Measurements from ENCODE around the gene DBI.
"Not testable (repeated sequence)": the region's sequence is repeated elsewhere in the genome, so short reads cannot be mapped to it uniquely, and the experiment has no call there.

The DBI gene

DNA sequence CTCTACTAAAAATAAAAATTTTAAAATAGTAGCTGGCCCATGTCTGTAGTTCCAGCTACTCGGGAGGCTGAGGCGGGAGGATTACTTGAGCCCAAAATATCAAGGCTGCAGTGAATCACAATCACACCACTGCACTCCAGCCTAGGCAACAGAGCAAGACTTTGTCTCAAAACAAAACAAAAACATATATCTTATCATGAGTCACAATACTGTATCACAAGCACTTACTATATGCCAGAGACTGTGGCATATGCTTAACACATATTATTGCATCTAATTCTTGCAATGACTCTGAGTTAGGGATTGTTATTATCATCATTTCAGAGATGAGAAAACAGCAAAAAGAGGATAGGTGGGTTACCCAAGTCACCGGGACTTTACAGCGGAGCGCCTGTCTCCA lies 35.3 kb downstream of the DBI start:
- no peak for DNase-seq (ENCODE audit: low read depth in 2 of 2)

DNA sequence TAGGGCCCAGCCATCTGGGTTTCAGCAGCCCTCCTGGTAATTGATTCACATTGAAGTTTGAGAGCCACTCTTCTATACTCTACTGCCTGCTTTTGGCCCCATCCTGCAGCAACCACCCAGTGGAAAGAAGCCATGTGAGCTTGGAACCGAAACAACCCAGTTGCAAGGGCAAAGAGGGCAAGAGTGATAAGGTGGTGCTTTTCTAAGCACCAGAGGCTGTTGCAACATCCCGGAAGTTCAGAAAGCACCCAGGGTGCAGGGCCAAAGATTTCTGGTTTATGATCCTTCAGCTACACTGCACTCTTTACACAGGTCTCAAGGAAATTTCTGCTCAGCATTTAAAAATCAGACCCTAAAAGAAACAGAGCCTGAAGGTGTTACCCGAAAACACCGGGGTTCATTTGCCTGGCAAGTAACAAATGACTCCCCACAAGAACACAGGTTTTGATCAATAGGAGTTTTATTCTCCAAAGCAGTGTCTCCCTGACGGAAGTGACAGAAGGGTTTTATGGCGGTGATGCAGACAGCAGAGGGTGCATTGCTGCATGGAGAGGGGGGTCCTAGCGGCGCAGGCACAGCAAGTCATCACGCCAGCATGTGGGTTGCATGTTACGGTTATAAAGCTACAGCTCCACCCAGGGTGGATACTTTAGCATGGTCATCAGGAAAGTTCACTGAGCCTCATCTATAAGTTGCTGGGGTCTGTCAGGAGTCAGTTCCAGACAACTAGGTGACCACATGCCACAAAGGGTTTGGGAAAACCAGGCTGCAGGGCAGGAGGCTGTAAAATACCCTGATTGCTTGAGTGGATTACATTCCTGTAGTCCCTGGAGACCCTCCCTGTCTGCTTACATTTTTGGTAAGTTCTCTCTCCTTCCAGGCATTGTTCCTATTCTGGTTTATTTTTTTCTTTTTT lies 36.1 kb downstream of the DBI start:
- DNase-seq (ENCODE audit: low read depth in 2 of 2), result no peak

DNA sequence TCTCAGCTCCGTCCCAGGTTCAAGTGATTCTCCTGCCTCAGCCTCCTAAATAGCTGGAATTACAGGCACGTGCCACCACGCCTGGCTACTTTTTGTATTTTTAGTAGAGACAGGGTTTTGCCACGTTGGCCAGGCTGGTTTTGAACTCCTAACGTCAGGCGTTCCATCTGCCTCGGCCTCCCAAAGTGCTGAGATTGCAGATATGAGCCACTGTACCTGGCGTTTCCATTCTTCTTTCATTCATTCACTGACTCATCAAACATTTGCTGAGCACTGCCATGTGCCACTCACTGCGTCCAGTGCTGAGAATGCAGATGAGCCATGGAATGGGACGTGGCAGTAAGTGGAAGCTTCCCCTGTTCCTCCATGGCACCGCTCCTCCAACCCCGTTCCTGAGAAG lies 36.8 kb downstream of the DBI start:
- not testable (repeated sequence) for DNase-seq (ENCODE audit: low read depth in 2 of 2)

DNA sequence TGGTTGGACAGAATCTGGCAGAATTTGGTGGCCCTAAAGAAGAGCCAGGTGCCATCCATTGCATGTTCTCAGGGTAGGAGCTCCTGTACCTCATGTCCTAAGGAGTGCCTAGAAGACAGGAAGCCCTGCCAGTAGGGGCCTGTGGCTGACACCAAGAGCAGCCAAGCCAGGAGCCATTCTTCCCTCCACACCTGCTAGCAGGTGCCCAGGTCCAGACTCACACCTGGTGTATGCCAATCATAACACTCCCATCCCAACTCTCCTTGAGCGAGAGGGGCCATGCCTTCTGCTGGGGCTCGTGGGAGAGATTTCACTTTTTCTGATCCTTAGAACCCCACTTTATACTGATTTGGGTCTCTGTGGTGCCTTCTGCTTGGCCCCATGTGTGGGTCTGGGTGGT lies 38.4 kb downstream of the DBI start:
- DNase-seq (ENCODE audit: low read depth in 2 of 2), result no peak

DNA sequence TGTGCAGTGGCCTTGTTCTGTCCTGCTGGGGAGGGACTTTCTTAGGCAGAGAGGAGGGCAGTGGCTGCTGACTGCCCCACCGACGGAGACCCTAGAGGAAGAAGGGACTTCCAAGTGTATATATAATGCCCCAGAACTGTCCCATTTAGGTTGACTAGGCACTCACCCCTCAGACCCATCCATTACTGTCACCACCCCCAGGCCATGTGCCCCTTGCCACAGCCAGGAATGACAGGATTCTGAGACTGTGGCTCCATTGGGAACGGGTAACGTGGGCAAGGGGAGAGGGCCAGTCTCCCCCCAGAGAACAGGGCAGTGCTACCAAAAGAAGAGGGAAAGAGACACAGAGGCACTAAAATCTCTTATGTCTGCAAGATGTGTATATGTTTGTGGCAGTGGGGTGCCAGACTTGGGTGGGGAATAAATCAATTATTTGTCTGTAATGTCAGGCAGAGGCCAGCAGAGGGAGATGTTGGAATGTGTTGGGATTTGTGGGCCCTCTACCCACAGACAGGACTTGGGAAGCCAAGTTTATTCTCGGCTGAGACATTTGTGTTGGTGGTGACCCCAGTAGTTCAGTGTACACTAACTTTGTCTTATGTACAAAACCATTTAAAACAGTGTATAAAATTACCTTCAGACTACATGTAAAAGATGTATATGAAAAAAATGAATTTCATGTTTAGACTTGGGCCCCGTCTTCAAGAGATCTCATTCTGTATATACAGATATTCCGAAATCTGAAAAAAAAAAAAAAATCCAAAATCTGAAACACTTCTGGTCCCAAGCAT lies 40.8 kb downstream of the DBI start:
- no peak for DNase-seq (ENCODE audit: low read depth in 2 of 2)

DNA sequence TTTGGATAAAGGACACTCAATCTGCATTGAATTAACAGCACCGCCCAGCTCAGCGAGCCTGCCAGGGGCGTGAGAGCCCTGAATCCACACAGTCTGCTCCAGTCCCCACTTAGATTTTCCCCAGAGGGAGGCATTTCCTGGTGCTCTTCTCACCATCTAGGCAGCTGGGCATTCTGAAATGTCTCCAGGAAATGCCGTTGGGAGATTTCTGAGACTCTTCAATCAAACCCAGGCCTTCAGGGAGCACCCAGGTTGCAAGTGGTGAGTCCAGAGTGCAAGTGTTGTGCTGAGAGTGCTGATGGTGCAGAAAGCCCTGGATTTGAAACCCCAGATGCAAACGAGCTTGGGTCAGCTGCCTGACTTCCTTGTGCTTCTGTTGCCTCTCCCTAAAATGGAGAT lies 41.4 kb downstream of the DBI start:
- no peak for DNase-seq (ENCODE audit: low read depth in 2 of 2)

DNA sequence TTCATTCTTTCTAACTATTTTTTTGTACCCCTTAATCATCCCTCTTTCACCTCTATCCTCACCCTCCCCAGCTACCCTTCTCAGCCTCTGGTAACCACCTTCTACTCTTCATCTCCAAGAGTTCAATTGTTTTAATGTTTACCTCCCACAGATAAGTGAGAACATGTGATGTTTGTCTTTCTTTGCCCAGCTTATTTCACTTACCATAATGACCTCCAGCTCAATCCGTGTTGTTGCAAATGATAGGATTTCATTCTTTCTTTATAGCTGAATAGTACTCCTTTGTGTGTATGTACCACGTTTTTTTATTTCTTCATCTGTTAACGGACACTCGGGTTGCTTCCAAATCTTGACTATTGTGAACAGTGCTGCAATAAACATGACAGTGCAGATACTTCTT lies 42.7 kb downstream of the DBI start:
- DNase-seq (ENCODE audit: low read depth in 2 of 2), result no peak

DNA sequence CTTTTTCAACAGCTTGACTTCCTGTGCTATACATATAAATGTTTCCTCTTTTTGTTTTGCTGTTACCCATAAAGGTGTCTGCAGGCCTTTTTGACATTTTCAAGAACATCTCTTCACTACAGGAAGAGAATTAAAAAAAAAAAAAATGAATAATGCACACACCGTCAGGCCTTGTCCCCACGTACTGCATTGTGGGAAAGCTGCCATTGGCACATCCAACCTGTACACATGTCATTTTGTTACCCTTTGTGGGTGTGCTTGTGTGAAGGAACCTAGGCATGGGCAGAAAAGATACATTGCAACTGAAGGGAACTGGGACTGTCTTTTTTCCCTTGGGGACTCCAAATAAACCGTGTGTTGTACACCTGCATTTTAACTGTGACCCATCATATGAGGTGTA lies 48.1 kb downstream of the DBI start:
- DNase-seq (ENCODE audit: low read depth in 2 of 2), result no peak

DNA sequence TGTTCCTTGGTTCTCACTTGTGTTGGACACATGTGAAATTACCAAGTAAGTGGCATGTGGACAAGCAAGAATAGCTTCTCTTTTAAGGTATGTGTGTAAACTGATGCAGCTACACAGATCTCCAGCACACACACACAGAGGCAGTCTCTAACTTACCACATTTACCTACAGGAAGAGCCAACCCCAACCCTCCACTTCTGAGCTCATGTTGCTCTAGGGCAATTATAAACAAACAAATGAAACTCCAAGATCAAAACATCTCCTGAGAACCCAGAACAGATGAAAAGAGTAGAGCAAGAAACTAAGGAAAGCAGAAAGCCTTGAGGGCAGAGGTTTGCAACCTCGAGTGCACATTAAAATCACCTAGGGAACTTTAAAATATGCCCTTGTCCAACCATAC lies 48.9 kb downstream of the DBI start:
- DNase-seq (ENCODE audit: low read depth in 2 of 2), result no peak

DNA sequence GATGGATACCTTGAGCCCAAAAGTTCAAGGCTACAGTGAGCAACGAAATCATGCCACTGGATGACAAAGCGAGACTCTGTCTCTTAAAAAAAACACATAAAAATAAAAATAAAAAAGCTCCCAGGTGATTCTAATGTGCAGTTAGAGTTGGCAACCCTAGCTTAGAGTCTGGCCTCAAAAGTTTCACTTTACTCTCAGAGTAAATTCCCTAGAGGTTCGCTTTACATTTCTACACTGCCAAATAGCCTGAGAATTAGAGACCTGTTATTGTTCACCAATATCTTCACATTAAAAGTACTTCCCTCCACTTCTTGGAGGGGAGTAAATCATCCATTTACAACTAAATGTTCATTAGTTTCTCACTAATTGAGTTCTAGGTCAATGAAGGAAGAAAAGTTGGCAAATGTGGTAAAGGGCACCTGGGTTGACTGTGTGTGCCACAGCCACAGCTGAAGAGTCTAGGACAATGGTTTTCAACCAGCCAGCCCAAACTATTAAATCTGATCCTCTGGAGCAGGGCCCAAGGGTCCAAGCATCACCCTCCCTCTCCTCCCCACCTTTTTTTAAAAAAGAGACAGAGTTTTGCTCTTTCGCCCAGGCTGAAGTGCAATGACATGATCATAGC lies 49.6 kb downstream of the DBI start:
- no peak for DNase-seq (ENCODE audit: low read depth in 2 of 2)

DNA sequence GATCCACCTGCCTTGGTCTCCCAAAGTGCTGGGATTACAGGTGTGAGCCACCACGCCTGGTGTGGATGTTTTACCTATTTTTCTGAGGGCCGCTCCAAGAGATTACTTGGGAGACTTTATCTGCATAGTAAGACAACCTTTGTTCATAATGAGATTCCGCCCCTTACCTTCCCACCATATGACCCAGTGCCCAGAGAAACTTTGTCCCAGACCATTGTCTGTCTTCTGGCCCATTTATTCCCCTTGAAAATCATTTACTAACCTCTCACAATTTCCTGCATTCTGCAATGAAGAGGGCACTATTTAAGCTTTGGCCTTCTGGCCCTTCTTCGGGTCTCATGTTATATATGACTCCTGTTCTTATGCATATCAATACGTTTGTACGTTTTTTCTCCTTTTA lies 51.1 kb downstream of the DBI start:
- DNase-seq (ENCODE audit: low read depth in 2 of 2), result no peak

DNA sequence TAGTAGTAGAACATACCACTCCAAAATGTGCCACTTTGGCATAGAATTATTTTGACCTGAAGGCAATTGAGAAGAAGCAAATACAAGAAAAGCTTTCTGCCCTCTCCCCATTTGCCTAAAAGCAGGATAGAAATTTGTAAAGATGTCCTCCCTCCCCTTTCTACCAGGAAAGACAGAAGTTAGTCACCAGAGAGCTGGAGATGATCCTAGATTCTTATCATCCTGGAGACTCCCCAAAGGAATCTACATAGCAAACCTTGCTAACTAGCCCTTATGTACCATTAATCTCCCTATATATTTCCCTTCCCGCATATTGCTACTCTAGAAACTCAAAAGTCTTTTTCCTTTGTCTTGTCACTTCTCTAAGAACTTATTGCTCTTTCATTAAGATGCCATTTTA lies 52.3 kb downstream of the DBI start:
- DNase-seq (ENCODE audit: low read depth in 2 of 2), result no peak

DNA sequence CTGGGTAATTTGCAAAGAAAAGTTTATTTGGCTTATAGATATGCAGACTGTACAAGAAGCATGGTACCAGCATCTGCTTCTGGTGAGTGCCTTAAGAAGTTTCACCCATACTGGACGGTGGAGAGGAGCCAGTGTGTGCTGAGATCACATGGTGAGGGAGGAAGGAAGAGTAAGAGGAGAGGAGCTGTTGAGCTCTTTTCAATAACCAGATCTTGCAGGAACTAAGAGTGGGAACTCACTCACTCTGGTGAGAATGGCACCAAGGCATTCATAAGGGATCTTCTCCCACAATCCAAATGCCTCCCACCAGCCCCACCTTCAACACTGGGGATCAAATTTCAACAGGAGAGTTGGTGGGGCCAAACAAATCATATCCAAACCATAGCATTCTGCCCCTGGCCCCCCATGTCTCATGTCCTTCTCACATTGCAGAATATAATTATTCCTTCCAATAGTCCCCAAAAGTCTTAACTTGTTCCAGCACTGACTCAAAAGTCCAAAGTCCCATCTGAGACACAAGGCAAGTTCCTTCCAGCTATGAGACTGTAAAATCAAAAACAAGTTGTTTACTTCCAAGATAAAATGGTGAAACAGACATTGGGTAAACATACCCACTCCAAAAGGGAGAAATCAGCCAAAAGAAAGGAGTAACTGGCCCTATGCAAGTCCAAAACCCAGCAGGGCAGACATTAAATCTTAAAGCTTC lies 53.2 kb downstream of the DBI start:
- no peak for DNase-seq (ENCODE audit: low read depth in 2 of 2)

DNA sequence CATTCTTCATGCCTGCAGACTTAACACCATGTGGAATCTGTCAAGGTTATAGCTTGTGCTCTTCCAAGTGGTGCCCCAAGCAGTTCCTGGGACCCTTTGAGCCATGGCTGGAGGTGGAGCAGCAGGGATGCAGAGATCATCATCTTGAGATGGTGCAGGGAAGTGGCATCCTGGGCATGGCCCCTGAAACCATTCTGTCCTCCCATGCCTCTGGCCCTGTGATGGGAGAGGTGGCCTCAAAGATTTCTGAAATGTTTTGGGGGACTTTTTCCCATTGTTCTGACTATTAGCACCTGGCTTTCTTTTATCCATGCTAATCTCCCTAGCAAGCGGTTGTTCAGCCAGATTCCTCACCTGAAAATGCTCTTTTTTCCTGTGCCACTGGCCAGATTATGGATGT lies 54.5 kb downstream of the DBI start:
- no peak for DNase-seq (ENCODE audit: low read depth in 2 of 2)

DNA sequence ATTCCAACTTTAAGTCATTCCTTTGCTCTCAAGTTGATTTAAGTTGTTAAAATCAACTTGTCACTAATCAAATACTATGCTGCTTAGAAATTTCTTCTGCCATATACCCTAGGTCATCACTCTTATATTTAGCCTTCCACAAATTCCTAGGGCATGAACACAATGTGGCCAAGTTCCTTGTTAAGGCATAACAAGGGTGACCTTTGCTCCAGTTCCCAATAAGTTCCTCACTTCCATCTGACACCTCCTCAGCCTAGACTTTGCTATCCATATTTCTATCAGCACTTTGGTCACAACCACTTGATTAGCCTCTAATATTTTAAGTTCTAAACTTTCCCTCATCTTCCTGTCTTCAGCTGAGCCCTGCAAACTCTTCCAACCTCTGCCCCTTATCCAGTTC lies 55.0 kb downstream of the DBI start:
- DNase-seq (ENCODE audit: low read depth in 2 of 2), result no peak
